Fibroblast of lung (primary cell): ENCODE results near the gene ANO2. TPM values are rescaled to one million over a fixed set of nuclear protein-coding genes. Genes with fewer than 3 reads are reported as not detected.

Source experiments
- DNase-seq, 2 donors: peaks; one replicate each; pipeline versions ENCODE4 v3.0.0 to v3.0.0-alpha.2; 2010; ENCODE audit warnings: low read depth in 2 of 2
- H2AFZ ChIP-seq: 2 replicates; pipeline ENCODE4 v1.5.1; 2012; ENCODE audit warnings: low read length, control low read depth, inconsistent platforms
- H3K27ac ChIP-seq: 2 replicates; pipeline ENCODE4 v1.5.1; 2011; ENCODE audit warnings: low read length, control low read depth; ENCODE audit not compliant: insufficient read depth
- H3K27me3 ChIP-seq: 2 replicates; pipeline ENCODE4 v1.5.1; 2011; ENCODE audit warnings: mild to moderate bottlenecking, low read length; ENCODE audit not compliant: control insufficient read depth, insufficient read depth
- H3K36me3 ChIP-seq: 2 replicates; pipeline ENCODE4 v1.5.1; 2011; ENCODE audit warnings: low read length; ENCODE audit not compliant: control insufficient read depth, insufficient read depth
- H3K4me1 ChIP-seq: 2 replicates; pipeline ENCODE4 v1.5.1; 2011; ENCODE audit warnings: low read length; ENCODE audit not compliant: control insufficient read depth, insufficient read depth; ENCODE audit errors: extremely low read depth
- H3K4me2 ChIP-seq: 2 replicates; pipeline ENCODE4 v1.5.1; 2011; ENCODE audit warnings: low read length, control low read depth; ENCODE audit not compliant: insufficient read depth; ENCODE audit errors: extremely low read depth
- H3K4me3 ChIP-seq, 4 experiments: fragments of 200-600 bp in 1 of 4; sonication (generic) in 1 of 4; replicated peaks in 1 of 4; 2 replicates each; pipeline ENCODE4 v1.5.1; 2011 to 2016; ENCODE audit warnings: low read length in 4 of 4, low read depth in 3 of 4, mild to moderate bottlenecking in 3 of 4, control low read depth in 2 of 4, inconsistent platforms in 1 of 4, mixed read lengths in 1 of 4; ENCODE audit not compliant: insufficient read depth in 1 of 4; ENCODE audit errors: control extremely low read depth in 1 of 4
- H3K79me2 ChIP-seq: 2 replicates; pipeline ENCODE4 v1.5.1; 2012; ENCODE audit warnings: mild to moderate bottlenecking, low read length, inconsistent platforms; ENCODE audit not compliant: control insufficient read depth, insufficient read depth
- H3K9ac ChIP-seq: 2 replicates; pipeline ENCODE4 v1.5.1; 2011; ENCODE audit warnings: mild to moderate bottlenecking, low read length, control low read depth; ENCODE audit not compliant: insufficient read depth
- H3K9me3 ChIP-seq: 2 replicates; pipeline ENCODE4 v1.5.1; 2012; ENCODE audit warnings: low read depth, low read length; ENCODE audit not compliant: control insufficient read depth, insufficient read depth
- H4K20me1 ChIP-seq: 2 replicates; pipeline ENCODE4 v1.5.1; 2011; ENCODE audit warnings: low read length; ENCODE audit not compliant: control insufficient read depth, insufficient read depth; ENCODE audit errors: extremely low read depth
- CTCF ChIP-seq, 2 donors: IDR thresholded peaks in 1 of 2; conservative IDR thresholded peaks in 1 of 2; 1 replicate in 1 of 2; 2 replicates in 1 of 2; pipeline ENCODE4 v1.5.1; 2011 to 2012; ENCODE audit warnings: low read length in 2 of 2, control low read depth in 1 of 2, inconsistent platforms in 1 of 2, low read depth in 1 of 2, mild to moderate bottlenecking in 1 of 2
- EZH2 ChIP-seq: IDR thresholded peaks from 2 replicates; pipeline ENCODE4 v1.5.1; 2012; ENCODE audit warnings: low read length, control low read depth, mild to moderate bottlenecking; ENCODE audit errors: missing control alignments
- polyA plus RNA-seq, 2 donors: library from polyadenylated mRNA; depleted of rRNA in 1 of 2; stranded (reverse) in 1 of 2; unstranded in 1 of 2; fragments of >200 nt; gene quantifications; 2 replicates each; pipeline ENCODE4 v1.2.1, GENCODE V29; 2011 to 2012; ENCODE audit warnings: missing spikeins in 1 of 2
- total RNA-seq: library from RNA; depleted of rRNA; stranded (reverse); fragments of >200 nt; gene quantifications from 2 replicates; pipeline ENCODE4 v1.2.1, GENCODE V29; 2014

Gene ANO2
- total and polyA plus RNA-seq, 2 donors (not counting 1 experiment from before 2014, with no cell fraction given): 0.15 to 0.17 TPM

- TF ChIP-seq CTCF (conservative IDR thresholded peaks at IDR 0.05 in 1 of 2, IDR thresholded peaks at IDR 0.05 in 1 of 2; ENCODE audit: low read depth in 1 of 2, low read length in 2 of 2) (no peak), EZH2 (no peak)
- H3K4me1 ChIP-seq: no peaks in the 10 kb centered on the region
- no peaks in the 10 kb centered on the region for H4K20me1 ChIP-seq
- no peak overlapping the region for H3K4me3 ChIP-seq
- DNase-seq: no peak
- H3K79me2 ChIP-seq: no peaks in the 10 kb centered on the region
- H3K9me3 ChIP-seq: no peaks in the 10 kb centered on the region
- no peak overlapping the region for H2AFZ ChIP-seq
- H3K4me2 ChIP-seq: no peak overlapping the region
- no peak overlapping the region for H3K9ac ChIP-seq
- no peaks in the 10 kb centered on the region for H3K36me3 ChIP-seq
- no peaks in the 10 kb centered on the region for H3K27me3 ChIP-seq
- H3K27ac ChIP-seq: no peak overlapping the region
Observed at GRCh38 chr12:5626151-5626550, 318.9 kb downstream of the ANO2 start.

GRCh38 chr12:5624486-5625272 is 320.4 kb downstream of the ANO2 start:
- Histone ChIP-seq H3K36me3 (no peaks in the 10 kb centered on the region), H3K9ac (no peak overlapping the region), H3K79me2 (no peaks in the 10 kb centered on the region), H2AFZ (no peak overlapping the region), H3K27ac (no peak overlapping the region), H4K20me1 (no peaks in the 10 kb centered on the region), H3K4me1 (no peaks in the 10 kb centered on the region), H3K4me2 (no peak overlapping the region), H3K9me3 (no peaks in the 10 kb centered on the region), H3K27me3 (no peaks in the 10 kb centered on the region), H3K4me3 (no peak overlapping the region)
- TF ChIP-seq CTCF (conservative IDR thresholded peaks at IDR 0.05 in 1 of 2, IDR thresholded peaks at IDR 0.05 in 1 of 2; ENCODE audit: low read depth in 1 of 2, low read length in 2 of 2) (no peak), EZH2 (no peak)
- no peak for DNase-seq

GRCh38 chr12:5623411-5623810 is 321.6 kb downstream of the ANO2 start:
- Histone ChIP-seq H3K27me3 (no peaks in the 10 kb centered on the region), H3K9me3 (no peaks in the 10 kb centered on the region), H3K4me3 (no peak overlapping the region), H3K36me3 (no peaks in the 10 kb centered on the region), H3K4me2 (no peak overlapping the region), H2AFZ (no peak overlapping the region), H3K79me2 (no peaks in the 10 kb centered on the region), H3K9ac (no peak overlapping the region), H3K27ac (no peak overlapping the region), H3K4me1 (no peaks in the 10 kb centered on the region), H4K20me1 (no peaks in the 10 kb centered on the region)
- no peak for DNase-seq
- TF ChIP-seq EZH2 (no peak), CTCF (conservative IDR thresholded peaks at IDR 0.05 in 1 of 2, IDR thresholded peaks at IDR 0.05 in 1 of 2; ENCODE audit: low read depth in 1 of 2, low read length in 2 of 2) (no peak)
